ENCODE data around the gene IRX5.

IRX5 gene

GRCh38 chr16:54931120-54932014, 702 bp downstream of the IRX5 start:
- DNase-seq (ENCODE audit: low read depth): no peak

GRCh38 chr16:54932021-54932660, 1.5 kb downstream of the IRX5 start:
- no peak for DNase-seq (ENCODE audit: low read depth)

GRCh38 chr16:54932737-54933254, 2.1 kb downstream of the IRX5 start:
- DNase-seq (ENCODE audit: low read depth): no peak

DNA sequence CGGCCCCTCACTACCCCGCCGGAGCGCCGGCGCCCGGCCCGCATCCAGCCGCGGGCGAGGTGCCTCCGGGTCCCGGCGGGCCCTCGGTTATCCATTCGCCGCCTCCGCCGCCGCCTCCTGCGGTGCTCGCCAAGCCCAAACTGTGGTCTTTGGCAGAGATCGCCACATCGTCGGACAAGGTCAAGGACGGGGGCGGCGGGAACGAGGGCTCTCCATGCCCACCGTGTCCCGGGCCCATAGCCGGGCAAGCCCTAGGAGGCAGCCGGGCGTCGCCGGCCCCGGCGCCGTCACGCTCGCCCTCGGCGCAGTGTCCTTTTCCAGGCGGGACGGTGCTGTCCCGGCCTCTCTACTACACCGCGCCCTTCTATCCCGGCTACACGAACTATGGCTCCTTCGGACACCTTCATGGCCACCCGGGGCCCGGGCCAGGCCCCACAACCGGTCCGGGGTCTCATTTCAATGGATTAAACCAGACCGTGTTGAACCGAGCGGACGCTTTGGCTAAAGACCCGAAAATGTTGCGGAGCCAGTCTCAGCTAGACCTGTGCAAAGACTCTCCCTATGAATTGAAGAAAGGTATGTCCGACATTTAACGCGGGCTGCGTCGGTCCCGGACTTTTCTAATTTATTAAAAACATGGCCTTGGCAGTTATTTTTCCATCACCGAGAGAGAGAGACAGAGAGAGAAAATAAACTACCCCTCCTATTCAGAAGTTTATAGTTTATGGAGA, 2.8 kb downstream of the IRX5 start:
- DNase-seq (ENCODE audit: low read depth): no peak

DNA sequence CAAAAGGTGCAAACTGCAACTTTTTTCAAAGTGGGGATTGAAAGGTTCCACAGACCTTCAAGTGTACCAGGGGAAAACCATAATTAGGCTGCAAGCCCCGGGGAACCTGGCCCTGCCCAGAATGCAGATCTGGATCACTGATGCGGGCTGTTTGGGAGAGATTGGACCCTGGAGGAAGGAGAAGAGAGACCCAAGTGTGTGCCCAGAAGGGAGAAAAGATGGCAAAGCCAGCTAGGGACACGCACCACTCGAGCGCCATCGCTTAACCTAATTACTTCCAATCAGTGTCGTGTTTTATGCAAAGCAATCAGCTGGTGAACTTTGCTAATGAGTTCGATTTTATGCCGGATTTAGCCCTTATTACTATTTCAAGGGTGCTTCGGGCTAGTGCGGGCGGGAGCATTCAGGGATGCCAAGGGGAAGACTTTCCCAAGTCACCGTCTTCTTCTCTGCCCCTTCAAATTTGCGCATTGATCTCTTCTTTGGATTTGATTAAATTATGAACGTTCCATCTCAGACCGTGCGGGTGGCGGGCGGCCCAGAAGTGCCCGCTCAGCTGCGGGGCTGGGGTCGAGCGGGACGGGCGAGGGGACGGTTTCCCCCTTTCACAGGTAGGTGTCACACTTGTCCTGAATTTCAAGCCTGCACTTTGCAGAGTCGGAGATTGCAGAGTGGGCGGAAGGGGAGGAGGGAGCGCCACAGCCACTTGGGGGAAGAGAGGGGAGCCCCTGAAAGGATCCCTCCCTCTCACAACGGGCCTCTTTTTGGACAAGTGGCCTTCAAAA, 4.0 kb downstream of the IRX5 start:
- DNase-seq (ENCODE audit: low read depth): no peak

- DNase-seq (ENCODE audit: low read depth): no peak
Measured at GRCh38 chr16:54935266-54935968, 4.8 kb downstream of the IRX5 start.

GRCh38 chr16:54936201-54936978, 5.7 kb downstream of the IRX5 start:
- DNase-seq (ENCODE audit: low read depth): no peak

DNA sequence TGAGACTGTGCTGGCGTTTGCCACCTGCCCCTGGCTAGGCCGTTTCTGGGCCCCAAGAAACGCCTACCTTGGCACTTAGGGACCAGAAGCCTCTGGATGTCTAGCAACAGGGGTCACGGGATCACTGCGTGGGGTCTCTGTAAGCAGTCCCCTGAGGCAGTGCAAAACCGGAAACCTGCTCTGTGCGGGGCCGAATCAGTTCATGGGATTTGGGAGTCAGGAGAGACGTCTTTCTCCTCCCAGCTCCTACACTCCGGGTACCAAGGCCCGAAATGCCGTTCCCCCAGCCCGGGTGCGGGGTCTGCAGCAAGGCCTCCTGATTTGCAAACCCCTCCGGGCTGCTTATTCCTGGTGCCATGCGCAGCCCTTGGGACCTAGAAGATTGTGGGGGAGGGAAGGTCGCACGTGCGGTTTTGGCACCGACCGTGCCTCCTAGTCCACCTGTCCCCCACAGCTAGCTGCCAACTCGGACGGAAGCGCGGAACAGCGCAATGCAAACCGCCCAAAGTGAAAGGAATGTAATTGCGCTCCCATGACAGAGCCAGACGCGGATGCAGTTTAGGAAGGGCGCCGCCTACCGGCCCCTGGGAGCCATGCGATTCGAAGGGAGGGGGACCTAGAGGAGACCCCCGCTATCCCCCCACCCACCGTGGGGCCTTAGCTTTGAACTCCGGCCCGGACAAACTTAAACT, 6.5 kb downstream of the IRX5 start:
- no peak for DNase-seq (ENCODE audit: low read depth)

DNA sequence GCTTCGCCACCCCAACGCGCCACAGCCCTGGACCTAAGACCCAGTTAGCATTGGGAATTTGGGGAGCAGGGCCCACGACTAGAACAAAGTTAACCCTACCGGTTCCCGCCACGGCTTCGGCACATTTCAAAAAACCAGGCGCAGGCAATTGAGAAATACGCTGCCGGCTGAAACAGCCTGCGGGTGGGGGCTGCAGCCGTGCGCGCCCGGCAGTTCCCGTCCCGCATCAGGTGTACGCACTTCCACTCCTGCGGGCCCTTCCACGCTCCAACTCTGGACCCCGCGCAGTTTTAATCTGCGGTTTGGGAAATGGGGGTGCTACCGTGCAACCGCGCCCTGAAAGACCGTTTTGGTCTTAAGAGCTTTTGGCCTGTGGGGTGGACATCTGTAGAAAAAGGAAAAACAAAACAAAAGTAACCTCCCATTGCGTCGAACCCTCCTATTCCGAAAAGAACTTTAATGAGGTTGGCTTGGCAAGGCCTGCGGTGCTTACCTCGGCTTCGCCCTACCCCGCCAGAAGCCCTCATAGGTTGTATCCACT, 7.1 kb downstream of the IRX5 start:
- DNase-seq (ENCODE audit: low read depth): no peak

DNA sequence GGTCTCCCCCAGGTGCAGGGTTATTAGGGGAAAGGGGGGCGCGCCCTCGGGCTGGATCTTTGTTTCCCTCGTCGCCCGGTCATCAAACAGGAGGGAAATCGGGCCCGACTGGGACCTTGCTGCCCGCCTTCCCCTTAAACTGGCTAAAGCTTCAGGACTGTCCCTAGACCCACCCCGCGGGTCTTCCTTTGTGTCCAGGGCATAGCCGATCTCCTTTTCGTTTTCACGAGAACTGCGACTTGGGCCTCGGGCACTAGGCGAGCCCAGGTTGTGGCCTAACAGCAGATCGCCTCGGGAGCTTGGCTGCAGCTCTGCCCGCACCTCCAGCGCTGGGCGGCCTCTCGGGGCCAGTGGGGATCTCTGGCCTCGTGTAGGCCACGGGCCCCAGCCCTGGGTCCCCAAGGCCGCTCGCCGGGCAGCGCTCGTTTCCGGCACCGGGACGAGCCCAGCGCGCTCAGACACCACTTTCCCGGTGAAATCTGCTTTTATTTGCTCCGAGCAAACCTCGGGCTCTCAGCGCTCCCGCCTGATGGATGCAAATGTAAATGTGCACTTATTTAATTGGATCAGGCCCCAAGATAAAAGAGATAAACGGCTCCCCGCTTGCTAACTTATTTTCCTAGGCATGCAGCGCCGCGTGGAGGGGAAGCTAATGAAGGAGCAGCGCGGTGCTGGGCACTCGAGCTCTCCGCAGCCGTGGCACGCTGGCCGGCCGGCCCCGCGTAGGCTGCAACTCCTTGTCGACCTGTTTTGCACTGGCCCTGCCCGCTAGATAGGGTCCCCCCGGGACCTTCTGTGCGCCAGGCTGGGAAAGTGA, 7.8 kb downstream of the IRX5 start:
- no peak for DNase-seq (ENCODE audit: low read depth)

- no peak for DNase-seq (ENCODE audit: low read depth)
Measured at GRCh38 chr16:54939029-54939346, 8.3 kb downstream of the IRX5 start.

GRCh38 chr16:54939510-54940278, 9.0 kb downstream of the IRX5 start:
- no peak for DNase-seq (ENCODE audit: low read depth)

DNA sequence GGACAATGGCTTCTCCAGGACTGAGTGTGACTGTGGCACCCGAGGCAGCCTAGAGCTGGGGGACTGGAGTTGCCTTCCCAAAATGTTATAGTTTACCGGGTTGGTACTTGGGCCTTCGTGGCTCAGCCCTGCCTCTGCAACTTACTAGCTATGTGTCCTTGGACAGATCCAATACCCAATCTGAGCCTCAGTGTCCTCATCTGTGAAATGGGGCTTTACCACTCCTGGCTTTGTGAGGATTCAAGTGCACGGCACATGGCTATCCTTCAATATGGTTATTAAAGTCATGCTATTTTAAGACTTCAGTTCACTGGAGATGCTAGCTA, 9.6 kb downstream of the IRX5 start:
- no peak for DNase-seq (ENCODE audit: low read depth)

DNA sequence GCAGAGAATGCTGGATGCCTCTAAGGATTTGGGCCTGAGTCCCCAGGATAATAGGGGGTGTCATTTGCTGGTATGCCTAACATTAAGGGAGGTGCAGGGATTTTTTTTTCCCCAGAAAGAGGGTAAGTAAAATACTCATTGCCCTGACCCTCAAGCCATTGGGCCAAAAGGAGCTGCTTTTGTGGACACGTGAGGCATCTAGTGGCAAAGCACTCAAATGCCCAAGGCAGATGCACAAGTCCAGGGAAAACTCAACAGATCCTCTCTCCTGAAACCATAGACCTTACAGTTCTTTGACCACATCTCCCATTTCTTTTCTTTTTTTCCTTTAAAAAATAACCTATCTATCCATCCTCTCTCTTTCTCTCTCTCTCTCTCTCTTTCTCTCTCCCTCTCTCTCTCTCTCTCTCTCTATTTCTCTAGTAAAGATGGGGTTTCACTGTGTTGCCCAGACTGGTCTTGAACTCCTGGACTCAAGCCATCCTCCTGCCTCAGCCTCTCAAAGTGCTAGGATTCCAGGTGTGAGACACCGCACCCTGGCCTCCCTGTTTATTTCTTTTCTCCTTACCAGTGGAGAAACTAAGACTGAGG, 11.8 kb downstream of the IRX5 start:
- DNase-seq (ENCODE audit: low read depth): no peak

DNA sequence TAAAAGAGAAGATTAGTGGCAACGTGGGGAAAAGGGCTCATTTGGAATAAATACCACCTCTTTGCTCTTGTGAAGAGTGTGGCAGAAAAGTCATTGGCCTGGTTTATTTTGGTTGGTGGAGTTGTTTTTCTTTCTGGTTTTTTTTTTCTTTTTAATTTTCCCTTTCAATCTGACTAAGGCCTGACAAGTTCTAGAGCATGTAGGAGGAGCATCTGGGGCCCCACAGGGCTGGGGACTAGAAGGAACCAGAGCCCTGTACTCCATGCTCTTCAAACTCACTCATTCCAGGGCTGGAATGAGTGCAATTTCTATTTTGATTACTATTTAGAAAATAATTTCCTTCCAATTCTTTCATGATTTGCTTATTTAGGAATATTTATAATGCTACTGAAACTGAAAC, 13.3 kb downstream of the IRX5 start:
- DNase-seq (ENCODE audit: low read depth): no peak

DNA sequence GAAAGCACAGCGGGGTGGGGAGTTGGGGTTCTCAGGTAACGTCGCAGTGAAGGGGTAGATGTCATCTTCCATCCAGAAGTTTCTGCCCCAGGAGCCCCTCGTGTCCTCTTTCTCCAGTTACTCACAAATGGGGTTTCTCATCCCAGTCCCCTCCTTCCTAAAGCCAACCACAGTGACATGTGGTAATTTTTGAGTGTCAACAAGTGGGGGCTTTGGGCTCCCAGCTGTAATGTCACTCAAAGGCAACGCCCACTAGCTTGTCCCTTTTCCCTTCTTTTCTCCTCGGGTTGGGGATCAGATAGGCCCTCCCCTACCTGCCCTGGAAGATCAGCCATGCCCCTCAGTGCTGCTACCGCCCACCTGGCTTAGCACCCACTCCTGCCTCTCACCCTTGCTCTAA, 14.4 kb downstream of the IRX5 start:
- no peak for DNase-seq (ENCODE audit: low read depth)

DNA sequence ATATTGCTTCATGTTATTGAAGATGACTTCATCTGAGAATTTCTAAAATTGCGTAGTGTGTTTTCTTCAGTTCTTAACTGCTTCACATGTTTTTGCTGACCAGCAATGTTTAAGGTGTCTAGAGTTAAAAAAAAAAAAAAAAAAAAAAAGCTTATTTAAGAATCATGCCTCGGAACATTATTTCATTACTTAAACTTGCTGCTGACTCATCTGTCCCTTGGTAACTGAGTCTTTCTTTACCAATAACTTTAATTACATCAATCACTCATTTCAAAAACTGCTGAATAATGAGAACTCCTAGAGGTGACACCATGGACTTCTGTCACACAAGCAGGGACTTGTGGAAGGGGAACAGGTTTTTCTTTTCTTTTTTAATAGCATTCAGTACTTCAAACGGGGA, 16.2 kb downstream of the IRX5 start:
- no peak for DNase-seq (ENCODE audit: low read depth)

DNA sequence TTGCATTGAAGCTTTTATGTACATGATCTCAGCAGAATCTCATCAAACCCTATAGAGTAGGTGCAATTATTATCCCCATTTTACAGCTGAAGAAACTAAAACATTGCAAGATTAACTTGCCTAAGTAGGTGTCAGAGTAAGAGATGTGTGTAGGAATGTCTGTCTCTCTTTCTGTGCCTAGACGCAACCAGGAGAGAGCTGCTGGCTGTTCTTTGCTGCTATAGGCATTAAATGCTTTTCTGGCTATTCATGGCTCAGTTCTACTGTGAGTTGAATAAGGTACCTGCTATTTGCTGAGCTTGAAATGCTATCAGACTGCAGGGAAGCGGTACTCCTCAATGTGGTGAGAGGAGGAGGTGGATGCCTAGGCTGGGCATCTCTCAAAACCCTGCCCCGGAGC, 17.0 kb downstream of the IRX5 start:
- no peak for DNase-seq (ENCODE audit: low read depth)
